HS-5 (cell line): Measurements from ENCODE around the gene DNAJC5.
"Not testable (repeated sequence)": the region's sequence is repeated elsewhere in the genome, so short reads cannot be mapped to it uniquely, and the experiment has no call there.

Experiments used
- DNase-seq: peaks from one replicate; pipeline ENCODE4 v3.0.0-alpha.2; 2012; ENCODE audit warnings: low read depth

DNAJC5 gene

GRCh38 chr20:63894358-63895201 is at the start of gene DNAJC5:
Gene DNAJC5, plus strand, starts transcription at chr20:63895126. Its CDS starts 33,220 bp downstream, at chr20:63928346.
- DNase-seq = peak; percentile 65

- no peak for DNase-seq
These were observed 48.7 kb upstream of the DNAJC5 start for GRCh38 chr20:63846128-63846771.

- DNase-seq = no peak
These were observed 48.1 kb upstream of the DNAJC5 start for GRCh38 chr20:63846888-63847236.

- no peak for DNase-seq
These were observed 47.5 kb upstream of the DNAJC5 start for GRCh38 chr20:63847237-63848002.

GRCh38 chr20:63848003-63848911 is 46.7 kb upstream of the DNAJC5 start:
- DNase-seq = no peak

- DNase-seq = no peak
These were observed 44.0 kb upstream of the DNAJC5 start for GRCh38 chr20:63850689-63851547.

GRCh38 chr20:63851548-63851943 is 43.4 kb upstream of the DNAJC5 start:
- not testable (repeated sequence) for DNase-seq

- DNase-seq = not testable (repeated sequence)
These were observed 41.2 kb upstream of the DNAJC5 start for GRCh38 chr20:63853733-63854068.

GRCh38 chr20:63854069-63854765 is 40.7 kb upstream of the DNAJC5 start:
- no peak for DNase-seq

GRCh38 chr20:63854766-63855362 is 40.1 kb upstream of the DNAJC5 start:
- no peak for DNase-seq

- DNase-seq = no peak
These were observed 39.4 kb upstream of the DNAJC5 start for GRCh38 chr20:63855363-63856097.

- no peak for DNase-seq
These were observed 38.8 kb upstream of the DNAJC5 start for GRCh38 chr20:63856098-63856511.

- DNase-seq = no peak
These were observed 37.0 kb upstream of the DNAJC5 start for GRCh38 chr20:63857764-63858392.

GRCh38 chr20:63858393-63859165 is 36.3 kb upstream of the DNAJC5 start:
- no peak for DNase-seq

GRCh38 chr20:63859166-63859699 is 35.7 kb upstream of the DNAJC5 start:
- no peak for DNase-seq

- DNase-seq = no peak
These were observed 34.4 kb upstream of the DNAJC5 start for GRCh38 chr20:63860325-63861051.
